NB4 (cell line): ENCODE results near the gene DENND1A.

ENCODE experiments used
- DNase-seq: peaks from one replicate; pipeline ENCODE4 v3.0.0; 2010; ENCODE audit warnings: low read depth
- H3K4me3 ChIP-seq: one replicate; pipeline ENCODE4 v1.5.1; 2011; ENCODE audit warnings: mild to moderate bottlenecking, low read depth, low read length, moderate library complexity
- CTCF ChIP-seq: IDR thresholded peaks from one replicate; pipeline ENCODE4 v1.5.1; 2012; ENCODE audit warnings: low read depth, low read length
- MAX ChIP-seq: IDR thresholded peaks from 2 replicates; pipeline ENCODE4 v1.6.1; 2011; ENCODE audit warnings: low read depth, low read length
- MYC ChIP-seq: IDR thresholded peaks from 2 replicates; pipeline ENCODE4 v1.6.1; 2011; ENCODE audit warnings: low read depth, low read length
- POLR2A ChIP-seq: IDR thresholded peaks from 2 replicates; pipeline ENCODE4 v1.6.1; 2011; ENCODE audit warnings: mild to moderate bottlenecking; ENCODE audit not compliant: insufficient read length; ENCODE audit errors: extremely low read depth

Gene DENND1A

DNA sequence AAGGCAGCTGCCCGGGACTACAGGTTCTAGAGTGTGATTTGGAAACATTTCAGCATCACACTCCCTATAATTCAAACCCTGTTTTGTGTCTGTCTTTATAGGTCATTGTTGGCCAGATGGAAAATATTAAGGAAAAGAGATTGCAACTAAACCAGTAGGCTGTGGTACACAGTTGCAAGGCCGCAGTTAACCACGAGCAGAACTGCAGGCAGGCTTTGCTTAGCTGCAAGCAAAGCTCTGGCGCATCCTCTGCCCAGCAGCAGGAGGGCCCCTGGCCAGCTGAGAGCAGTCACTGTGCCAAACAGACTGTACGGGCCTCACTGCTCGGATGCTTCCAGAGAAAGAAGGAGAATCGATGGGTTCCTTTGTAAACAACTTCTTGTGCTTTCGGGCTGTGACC, 204.5 kb downstream of the DENND1A start:
- H3K4me3 ChIP-seq: no peak overlapping the region
- TF ChIP-seq CTCF: no peak
- no peak for TF ChIP-seq MYC
- TF ChIP-seq POLR2A: no peak
- TF ChIP-seq MAX: no peak
- no peak for DNase-seq

GRCh38 chr9:123724211-123724796, 205.6 kb downstream of the DENND1A start:
- no peak overlapping the region for H3K4me3 ChIP-seq
- DNase-seq: no peak
- TF ChIP-seq MYC (no peak), MAX (no peak), POLR2A (no peak), CTCF (no peak)

GRCh38 chr9:123723135-123723875, 206.6 kb downstream of the DENND1A start:
- TF ChIP-seq CTCF (no peak), MAX (no peak), POLR2A (no peak), MYC (no peak)
- H3K4me3 ChIP-seq: no peak overlapping the region
- no peak for DNase-seq

- TF ChIP-seq MYC (no peak), MAX (no peak), CTCF (no peak), POLR2A (no peak)
- no peak for DNase-seq
- no peak overlapping the region for H3K4me3 ChIP-seq
These were observed 207.5 kb downstream of the DENND1A start for GRCh38 chr9:123722378-123722777.

DNA sequence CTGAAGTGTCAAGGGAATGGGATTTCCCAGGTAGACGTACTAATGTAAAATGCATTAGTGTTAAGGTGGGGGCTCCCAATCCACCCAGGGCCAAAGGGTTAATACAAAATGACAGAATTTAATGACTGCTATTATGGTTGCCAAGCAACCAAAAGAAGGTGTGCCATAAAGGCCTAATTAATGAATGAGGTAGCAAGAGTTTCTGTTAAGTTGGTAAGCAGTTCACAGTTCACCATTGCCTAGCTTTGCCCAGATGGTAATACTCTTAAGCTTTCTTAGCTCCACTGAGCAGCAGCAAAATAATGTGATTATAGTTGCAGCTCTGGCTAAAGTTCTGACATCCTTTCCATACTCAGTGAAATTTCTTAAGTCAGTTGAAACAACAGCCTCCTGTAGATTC, 211.7 kb downstream of the DENND1A start:
- TF ChIP-seq CTCF (no peak), MAX (no peak), POLR2A (no peak), MYC (no peak)
- H3K4me3 ChIP-seq: no peak overlapping the region
- DNase-seq: no peak
